NCI-H2107 (cell line): ENCODE data around the gene CDK5RAP1.
"Not testable (repeated sequence)": the region's sequence is repeated elsewhere in the genome, so short reads cannot be mapped to it uniquely, and the experiment has no call there.

ENCODE experiments used
- DNase-seq: peaks from one replicate; lab custom pipeline; 2025; lab: John Stamatoyannopoulos, UW

CDK5RAP1 gene

DNA sequence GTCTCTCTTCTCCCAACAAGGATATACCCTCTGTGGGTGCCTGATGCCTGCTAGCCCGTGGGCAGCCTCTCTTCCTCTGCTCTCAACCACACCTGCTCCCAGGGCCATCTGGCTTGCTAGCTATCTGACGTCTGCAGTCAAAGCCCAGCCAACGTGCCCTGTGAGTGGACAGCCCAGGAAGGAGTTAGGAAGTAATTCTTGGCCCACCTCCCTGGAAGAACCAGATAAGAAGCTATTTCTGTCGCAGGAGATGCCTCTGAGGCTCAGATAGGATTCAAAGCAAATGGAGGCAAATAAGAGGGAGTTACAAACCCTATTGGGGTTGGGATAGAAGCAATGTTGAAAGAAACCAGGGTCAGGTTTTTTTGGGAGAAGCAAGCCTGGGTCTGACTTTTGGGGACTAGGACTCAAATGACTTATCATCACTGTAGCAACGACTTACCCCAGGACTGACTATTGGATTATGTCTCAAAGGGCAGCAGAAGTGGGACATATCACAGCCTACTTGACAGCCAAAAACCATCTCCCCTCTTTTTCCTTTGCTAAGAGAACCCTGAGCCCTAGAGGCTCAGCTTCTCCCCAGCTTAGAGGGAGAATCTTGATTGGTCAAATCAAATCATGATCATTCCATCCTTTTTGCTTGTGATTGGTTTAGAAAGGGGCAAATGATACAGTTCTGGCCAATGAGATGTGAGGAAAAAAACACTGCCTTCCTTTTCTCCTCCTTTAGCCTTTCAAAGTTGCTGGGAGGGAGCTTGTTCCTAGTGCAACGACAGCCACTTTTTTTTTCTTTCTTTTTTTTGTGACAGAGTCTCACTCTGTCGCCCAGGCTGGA is 18.0 kb upstream of the CDK5RAP1 start:
- DNase-seq: no peak

DNA sequence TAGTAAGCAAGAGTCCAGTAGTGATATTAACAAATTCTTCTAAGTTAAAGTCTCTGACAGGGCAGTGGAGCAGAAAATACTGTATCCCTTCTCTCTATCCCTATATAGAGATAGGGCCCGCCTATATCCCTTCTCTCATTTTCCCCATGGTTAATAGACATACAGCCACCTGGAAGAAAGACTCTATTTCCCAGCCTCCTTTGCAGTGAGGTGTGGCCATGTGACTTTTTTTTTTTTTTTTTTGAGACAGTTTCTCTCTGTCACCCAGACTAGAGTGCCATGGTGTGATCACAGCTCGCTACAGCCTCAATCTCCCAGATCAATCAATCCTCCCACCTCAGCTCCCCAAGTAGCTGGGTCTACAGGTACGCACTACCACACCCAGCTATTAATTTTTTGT is 16.7 kb upstream of the CDK5RAP1 start:
- no peak for DNase-seq

DNA sequence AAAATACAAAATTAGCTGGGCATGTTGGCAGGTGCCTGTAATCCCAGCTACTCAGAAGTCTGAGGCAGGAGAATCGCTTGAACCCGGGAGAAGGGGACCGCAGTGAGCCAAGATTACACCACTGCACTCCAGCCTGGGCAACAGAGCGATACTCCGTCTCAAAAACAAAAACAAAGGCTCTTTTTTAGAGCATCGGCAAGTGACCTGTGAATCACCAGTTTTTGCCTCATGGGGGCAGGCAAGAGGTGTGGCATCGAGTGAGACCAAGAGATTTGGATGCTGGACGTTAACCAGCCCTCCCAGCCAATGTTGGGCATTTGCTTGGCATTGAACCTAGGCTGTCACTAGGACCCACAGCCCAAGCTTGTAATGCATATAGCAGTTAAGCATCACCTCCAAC is 14.6 kb upstream of the CDK5RAP1 start:
- DNase-seq: no peak

DNA sequence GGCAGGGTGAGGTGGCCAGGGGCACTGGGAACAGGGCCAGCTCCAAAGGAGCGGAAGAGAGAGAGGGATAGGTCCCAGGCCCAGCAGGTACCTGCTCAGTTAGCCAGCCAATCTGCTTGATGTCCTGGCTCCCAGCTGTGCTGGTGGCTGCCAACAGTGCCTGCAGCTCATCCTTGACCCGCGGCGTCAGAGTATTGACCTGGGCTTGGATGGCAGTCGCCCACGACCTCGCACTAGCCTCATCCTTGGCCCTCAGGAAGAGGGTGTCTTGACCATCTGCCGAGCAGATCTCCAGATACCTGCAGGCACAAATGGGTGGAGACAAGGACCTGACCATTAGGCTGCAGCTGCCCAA is 11.1 kb upstream of the CDK5RAP1 start:
- no peak for DNase-seq

DNA sequence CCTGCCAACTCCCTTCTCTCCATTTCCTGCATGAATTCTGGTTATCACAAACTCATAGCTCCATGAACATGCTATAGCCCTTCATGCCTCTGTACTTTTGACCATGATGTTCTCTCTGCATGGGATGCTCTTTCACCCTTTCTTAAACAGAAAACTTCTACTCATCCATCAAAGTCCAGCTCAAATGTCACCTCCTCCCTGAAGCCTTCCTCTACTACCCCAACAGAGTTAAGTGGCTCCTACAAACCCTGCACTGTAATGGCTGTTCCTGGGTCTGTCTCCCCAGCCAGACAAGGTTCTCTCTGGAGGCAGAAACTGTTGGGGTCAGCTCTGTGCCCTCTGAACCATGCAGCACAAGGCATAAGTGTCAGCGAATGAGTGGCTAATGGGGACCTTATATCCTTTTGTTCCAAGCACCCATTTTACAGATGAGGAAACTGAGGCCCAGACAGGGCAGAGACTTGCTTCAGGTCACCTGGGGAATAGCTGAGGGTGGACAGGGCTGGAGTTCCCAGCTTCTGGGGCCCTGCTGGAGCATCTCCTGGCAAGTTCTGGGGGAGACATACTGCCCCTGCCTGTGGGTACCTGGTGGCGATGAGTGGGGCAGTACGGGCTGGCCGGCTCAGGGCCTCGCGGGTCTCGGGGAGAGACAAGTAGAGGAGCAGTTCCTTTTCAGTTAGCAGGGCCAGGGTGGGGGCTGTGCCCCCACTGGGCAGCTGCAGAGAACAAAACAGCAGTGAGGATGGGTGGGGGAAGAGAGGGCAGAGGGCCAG is 10.6 kb upstream of the CDK5RAP1 start:
- no peak for DNase-seq

DNA sequence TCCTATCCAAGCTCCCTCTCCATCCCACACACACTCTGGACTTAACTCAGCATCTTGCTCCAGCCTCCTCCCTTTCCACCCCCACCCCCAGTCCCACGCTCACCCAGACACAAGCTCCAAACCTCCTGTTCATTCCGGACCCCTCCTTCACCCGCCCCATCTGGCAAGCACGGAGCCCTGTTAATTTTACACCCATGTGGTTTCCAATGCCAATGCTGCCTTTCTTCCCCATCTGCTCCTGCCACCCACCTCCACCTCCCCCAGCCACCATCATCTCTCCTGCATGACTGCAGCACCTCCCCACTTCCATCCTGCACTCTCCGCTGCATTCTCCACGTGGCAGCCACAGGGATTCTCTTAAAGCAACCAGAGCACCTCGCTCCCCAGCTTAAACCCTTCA is 9.9 kb upstream of the CDK5RAP1 start:
- no peak for DNase-seq

DNA sequence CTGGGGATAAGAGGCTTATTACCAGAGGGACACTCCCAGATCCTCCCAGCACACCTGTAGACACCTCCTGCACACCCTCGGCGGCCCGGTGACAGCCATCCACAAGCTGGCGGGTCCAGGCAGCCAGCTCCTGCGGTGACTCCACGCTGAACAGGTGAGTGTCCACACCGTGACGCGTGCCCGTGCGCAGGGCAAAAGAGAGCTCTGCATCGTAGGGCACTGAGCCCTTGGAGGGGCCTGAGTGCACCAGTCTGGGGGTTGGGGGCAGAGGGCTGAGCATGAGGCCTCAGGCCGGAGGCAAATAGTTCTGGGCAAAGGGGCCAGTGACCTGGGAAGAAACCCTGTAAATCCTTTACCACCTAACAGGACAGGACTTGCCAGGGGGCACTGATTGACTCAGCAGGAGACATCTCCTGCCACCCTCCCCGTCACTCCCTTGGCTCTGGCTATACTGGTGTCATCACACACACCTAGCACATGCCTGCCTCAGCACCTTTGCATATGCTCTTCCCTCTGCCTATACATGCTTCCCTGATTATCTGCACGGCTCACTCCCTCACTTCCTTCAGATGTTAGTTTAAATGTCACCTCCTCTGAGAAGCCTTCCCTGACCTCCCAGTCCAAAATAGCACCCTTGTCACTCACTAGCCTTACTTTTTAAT is 8.9 kb upstream of the CDK5RAP1 start:
- no peak for DNase-seq

DNA sequence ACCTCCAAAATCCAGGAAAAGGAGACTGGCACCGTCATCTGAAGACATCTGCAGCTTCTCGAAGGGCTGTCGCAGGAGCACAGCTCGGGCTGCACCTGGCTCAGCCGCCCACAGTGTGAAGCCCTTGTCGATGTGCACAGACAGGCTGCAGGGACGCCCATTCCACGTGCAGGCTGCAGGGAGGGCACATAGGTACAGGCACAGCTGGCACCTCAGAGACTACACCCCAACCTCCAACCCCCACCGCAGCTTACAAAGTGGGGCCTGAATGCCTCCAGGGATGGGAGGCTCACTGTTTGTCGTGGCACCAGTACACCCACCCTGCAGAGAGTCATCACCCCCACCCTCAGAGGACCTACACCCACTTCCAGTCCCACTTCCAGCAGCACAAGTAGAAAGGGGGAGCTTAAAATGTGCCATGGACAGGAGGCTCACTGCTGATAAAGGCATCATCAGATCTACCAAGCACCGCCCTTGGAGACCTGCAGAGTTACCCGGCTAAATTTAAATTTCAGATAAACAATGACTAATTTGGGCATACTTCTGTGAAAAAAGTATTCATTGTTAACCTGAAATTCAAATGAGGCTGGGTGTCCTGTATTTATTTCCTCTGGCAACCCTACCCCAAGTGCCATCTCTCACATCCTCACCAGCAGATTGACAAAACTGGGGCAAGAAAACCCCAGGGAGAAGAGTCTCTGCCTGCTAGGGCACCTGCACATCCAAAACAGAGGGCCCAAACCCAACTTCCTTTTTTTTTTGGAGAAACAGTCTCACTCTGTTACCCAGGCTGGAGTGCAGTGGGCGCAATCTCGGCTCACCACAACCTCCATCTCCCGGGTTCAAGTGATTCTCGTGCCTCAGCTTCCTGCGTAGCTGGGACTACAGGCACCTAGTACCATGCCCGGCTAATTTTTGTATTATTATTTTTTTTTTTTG is 7.7 kb upstream of the CDK5RAP1 start:
- DNase-seq: no peak

DNA sequence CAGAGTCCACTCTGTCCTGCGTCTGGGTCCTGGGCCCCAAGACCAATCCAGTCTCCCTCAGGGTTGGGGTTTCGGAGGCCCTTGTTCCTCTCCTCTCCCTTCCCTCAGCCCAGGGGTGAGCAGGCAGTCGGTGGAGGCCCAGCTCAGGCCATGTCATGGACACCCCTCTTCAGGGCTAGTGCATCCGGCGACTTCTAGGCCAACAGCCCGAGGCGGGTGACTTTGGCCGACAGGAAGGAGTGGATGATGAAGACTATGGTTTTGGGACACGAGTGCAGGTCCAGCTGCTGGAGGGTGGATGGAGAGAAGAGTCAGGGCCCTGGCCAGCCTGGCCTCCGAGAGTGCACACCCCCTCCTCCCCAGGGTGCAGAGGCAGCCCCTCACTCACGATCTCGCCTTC is 7.0 kb upstream of the CDK5RAP1 start:
- DNase-seq: no peak

DNA sequence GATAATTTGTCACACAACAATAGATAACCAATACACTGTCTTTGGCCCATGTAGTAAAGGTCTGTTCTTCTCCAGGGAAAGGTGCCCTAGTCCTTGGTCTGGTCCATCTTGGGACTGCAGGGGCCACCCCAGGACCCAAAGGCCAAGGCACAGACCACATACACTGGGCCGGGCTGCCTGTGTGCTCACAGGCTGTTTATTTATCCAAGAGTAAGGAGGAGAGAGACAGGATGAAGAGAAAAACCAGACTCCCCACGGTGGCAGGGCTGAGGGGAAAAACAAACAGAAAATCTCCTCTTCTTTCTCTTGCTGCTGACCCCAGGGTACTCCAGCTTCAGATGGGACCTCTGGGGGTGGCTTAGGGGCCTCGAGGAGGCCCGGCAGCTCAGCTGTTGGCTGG is 6.5 kb upstream of the CDK5RAP1 start:
- no peak for DNase-seq

DNA sequence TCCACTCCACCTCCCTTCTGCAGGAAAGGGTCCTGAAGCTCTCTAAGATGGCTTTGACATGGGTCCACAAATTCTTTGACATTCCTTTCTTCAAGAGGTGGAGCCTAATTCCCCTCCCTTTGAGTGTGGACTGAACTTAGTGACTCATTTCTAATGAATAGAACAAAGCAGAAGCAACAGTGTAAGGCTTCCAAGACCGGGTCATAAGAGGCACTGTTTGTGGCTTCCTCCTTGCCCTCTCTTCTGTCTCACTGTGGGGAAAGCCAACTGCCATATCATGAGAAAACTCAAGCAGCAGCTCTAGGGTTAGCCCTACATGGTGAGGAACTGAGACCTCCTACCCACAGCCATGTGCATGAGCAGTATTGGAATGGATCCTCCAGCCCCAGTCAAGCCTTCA is 5.9 kb upstream of the CDK5RAP1 start:
- DNase-seq: no peak

DNA sequence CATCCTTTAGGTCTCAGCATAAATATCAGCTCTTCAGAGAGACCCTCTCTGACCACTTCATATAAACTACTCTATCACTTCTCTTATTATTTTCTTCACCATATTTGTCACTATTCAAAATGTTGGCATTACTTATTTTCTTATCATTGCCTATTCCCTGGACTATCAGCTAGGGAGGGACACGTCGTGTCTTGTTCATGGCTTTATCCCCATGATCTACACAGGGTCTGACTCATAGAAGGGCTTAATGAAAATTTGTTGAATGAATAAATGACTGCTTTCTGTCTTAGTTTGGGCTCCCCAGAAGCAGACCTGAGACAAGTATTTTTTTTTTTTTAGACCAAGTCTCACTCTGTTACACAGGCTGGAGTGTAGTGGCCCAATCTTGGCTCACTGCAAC is 3.0 kb upstream of the CDK5RAP1 start:
- no peak for DNase-seq

DNA sequence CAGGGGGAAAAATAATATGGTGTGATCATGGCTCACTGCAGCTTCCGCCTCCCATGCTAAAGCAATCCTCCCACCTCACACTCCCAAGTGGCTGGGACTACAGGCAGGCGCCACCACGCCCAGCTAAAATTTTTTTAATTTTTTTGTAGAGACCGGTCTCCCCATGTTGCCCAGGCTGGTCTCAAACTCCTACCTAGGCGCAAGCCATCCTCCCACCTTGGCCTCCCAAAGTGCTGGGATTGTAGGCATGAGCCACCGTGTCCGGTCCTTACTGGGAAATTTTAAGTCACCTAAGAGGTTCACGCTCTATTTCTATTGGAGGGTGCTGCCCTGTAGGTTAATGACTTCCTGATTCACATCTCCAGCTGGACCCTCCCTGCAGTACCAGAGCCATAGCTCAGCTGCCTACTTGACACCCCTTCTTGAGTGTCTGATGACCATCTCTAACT is 626 bp upstream of the CDK5RAP1 start:
- DNase-seq: no peak

DNA sequence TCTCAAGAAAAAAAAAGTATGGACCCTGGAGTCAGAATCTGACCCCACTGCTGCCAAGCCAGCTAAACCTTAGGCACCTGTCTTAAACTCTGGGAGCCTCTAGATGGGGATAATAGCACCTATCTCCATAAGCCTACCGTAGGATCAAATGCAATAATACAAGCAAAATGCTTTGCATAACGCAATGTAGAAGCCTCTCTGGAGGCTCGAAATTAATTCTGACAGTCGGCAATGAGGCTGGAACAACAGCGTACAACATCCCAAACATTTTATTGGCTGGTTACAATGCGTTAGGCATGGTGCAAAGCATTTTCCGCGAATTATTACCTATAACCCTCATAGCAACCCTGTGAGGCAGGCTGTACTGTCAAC is 521 bp downstream of the CDK5RAP1 start:
- no peak for DNase-seq

DNA sequence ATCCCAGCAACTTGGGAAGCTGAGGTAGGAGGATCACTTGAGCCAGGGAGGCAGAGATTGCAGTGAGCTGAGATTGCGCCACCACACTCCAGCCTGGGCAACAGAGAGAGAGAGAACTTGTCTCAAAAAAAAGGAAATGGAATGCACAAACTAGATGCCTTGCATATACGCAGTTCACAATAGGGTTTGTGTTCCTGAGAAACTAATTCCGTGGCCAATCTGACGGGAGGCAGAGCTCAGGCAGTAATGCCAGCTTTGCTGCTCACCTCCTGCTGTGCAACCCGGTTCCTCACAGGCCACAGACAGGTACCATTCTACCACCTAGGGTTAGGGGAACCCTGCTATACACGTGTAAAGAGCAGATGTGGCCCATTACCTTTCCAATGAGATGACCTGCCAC is 1.4 kb downstream of the CDK5RAP1 start:
- DNase-seq: no peak

DNA sequence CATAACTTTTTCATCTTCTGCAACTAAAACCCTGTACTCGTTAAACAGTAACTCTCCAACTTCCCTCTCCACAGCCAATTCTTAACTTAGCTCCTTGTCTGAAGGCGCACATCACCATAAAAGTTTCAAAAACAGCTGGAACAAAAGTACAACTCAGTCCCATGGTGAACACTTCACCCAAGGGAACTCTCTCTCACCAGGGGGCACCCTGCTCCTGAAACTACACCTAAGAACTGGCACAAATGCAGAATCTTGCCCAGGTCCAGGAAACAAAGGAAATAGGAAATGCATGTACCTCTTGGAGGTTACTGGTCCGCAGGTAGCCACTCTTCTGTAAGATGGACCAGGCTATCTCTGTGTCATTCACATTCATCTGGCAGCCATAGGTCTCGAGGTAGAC is 6.6 kb downstream of the CDK5RAP1 start:
- no peak for DNase-seq

DNA sequence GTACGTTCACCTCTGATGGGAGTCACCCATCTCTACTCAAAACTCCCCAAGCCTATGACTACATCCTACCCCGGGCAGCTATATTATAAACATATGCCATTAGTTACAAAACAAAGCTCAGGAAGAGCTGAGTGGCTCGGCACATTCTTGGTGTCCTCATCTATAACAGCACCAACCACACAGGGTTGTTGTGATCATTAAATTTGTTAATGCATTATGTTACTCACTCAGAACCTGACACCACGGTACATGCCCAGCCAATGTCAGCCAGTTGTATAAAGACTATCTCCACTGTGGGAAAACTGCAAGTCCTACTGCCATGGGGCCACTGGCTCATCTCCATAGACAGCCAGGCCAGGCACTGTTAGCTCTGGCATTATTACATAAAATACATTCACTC is 7.7 kb downstream of the CDK5RAP1 start:
- DNase-seq: no peak

DNA sequence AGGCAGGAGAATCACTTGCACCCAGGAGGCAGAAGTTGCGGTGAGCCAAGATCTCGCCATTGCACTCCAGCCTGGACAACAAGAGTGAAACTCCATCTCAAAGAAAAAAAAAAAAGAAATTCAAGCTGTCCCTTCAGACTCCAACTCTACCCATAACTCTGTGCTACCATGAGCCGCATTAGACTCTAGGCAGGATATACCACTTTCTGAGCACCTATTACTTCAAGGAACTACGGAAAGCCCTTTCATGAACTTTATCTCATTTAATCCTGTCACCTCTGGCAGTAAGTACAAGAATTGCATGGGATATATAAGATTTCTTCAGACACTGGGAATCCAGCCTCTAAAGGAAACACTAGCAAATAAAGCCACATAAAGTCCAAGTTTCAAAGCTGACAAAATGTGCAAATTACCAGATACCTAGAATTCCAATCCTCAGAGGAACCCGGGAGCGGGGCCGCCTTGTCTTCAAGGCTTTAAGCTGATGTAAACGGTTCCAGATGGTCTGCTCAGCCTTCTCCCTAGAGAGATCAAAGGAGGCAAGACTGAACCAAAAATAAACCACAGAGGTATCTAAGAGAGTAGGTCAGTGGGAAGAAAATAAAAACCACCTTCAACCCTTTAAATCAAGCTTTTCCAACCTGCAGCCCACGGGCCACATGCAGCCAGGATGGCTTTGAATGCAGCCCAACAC is 9.4 kb downstream of the CDK5RAP1 start:
- no peak for DNase-seq

DNA sequence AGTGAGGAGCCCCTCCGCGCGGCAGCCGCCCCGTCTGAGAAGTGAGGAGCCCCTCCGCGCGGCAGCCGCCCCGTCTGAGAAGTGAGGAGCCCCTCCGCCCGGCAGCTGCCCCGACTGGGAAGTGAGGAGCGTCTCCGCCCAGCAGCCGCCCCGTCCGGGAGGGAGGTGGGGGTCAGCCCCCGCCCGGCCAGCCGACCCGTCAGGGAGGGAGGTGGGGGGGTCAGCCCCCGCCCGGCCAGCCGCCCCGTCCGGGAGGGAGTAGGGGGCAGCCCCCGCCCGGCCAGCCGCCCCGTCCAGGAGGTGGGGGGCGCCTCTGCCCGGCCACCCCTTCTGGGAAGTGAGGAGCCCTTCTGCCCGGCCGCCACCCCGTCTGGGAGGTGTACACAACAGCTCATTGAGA is 12.0 kb downstream of the CDK5RAP1 start:
- not testable (repeated sequence) for DNase-seq

DNA sequence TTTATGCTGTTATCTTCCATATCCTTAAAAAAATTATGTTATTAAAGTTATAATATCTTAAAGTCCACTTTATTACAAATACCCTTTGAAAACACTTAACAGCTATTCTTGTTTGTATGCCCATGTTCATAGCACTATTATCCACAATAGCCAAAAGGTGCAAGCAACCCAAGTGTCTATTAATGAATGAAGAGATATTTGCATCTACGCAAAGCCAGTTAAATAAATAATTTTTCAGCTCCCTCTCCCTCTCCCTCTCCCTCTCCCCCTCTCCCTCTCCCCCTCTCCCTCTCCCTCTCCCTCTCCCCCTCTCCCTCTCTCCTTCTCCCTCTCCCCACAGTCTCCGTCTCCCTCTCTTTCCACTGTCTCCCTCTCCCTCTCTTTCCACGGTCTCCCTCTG is 13.1 kb downstream of the CDK5RAP1 start:
- DNase-seq: no peak

DNA sequence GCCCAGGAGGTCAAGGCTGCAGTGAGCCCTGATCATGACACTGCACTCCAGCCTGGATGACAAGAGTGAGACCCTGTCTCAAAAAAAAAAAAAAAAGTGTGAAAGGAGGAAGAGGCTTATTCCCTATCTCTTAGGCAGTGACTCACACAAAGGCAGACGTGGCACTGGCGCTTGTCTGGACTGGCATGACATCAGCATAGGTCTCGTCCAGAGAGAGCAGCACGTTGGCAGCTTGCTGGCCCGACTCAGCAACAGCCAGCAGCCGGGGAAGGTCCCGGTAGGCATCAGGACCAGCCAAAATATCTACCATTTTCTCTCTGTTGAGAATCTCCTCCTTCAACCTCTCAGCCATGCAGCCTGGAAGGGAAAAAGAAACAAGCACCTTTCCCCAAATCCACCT is 14.1 kb downstream of the CDK5RAP1 start:
- DNase-seq: no peak
